HepG2 (cell line): ENCODE results near the gene GJD4.

Source experiments
- CBX5 ChIP-seq: sonication (generic); formaldehyde crosslinking; IDR thresholded peaks from 2 replicates; pipeline ENCODE4 v1.4.0; 2020; ENCODE audit warnings: missing genetic modification reagents, borderline replicate concordance
- JUN ChIP-seq: sonication (generic); formaldehyde crosslinking; IDR thresholded peaks from 2 replicates; pipeline ENCODE4 v1.4.0; 2020; ENCODE audit warnings: mild to moderate bottlenecking, missing genetic modification reagents
- MEIS2 ChIP-seq: sonication (generic); formaldehyde crosslinking; IDR thresholded peaks from 2 replicates; pipeline ENCODE4 v1.9.0; 2021; ENCODE audit warnings: mild to moderate bottlenecking, missing genetic modification reagents

- TF ChIP-seq CBX5 (no peak), JUN (no peak), MEIS2 (no peak)
These were observed 3.2 kb downstream of the GJD4 start for GRCh38 chr10:35608328-35608672.
